Measurements from ENCODE around the gene ARHGAP5.

The ARHGAP5 gene

GRCh38 chr14:32077081-32078022 lies at the start of gene ARHGAP5:
ARHGAP5 (plus strand) TSS chr14:32077304; CDS start chr14:32090670, 13,366 bp downstream.
- DNase-seq: peak; percentile 65
- in situ Hi-C loops (cut with MboI; ENCODE audit: low pct_unique_long_range_greater_than_20kb, low sequenced_read_pairs): no loop called here

- DNase-seq: peak; percentile 80
- in situ Hi-C loops (cut with MboI; ENCODE audit: low pct_unique_long_range_greater_than_20kb, low sequenced_read_pairs): no loop called here
These were observed 48.5 kb upstream of the ARHGAP5 start for GRCh38 chr14:32028599-32028998.

GRCh38 chr14:32033543-32033942 lies 43.6 kb upstream of the ARHGAP5 start:
- in situ Hi-C loops (cut with MboI; ENCODE audit: low pct_unique_long_range_greater_than_20kb, low sequenced_read_pairs): no loop called here
- no peak for DNase-seq

GRCh38 chr14:32038876-32039275 lies 38.2 kb upstream of the ARHGAP5 start:
- in situ Hi-C loops (cut with MboI; ENCODE audit: low pct_unique_long_range_greater_than_20kb, low sequenced_read_pairs): no loop called here
- no peak for DNase-seq

- DNase-seq: no peak
- in situ Hi-C loops (cut with MboI; ENCODE audit: low pct_unique_long_range_greater_than_20kb, low sequenced_read_pairs): no loop called here
These were observed 37.6 kb upstream of the ARHGAP5 start for GRCh38 chr14:32039401-32040030.

GRCh38 chr14:32043624-32044023 lies 33.5 kb upstream of the ARHGAP5 start:
- DNase-seq: no peak
- in situ Hi-C loops (cut with MboI; ENCODE audit: low pct_unique_long_range_greater_than_20kb, low sequenced_read_pairs): no loop called here

GRCh38 chr14:32044454-32044853 lies 32.6 kb upstream of the ARHGAP5 start:
- no peak for DNase-seq
- in situ Hi-C loops (cut with MboI; ENCODE audit: low pct_unique_long_range_greater_than_20kb, low sequenced_read_pairs): no loop called here

GRCh38 chr14:32047791-32048190 lies 29.3 kb upstream of the ARHGAP5 start:
- in situ Hi-C loops (cut with MboI; ENCODE audit: low pct_unique_long_range_greater_than_20kb, low sequenced_read_pairs): no loop called here
- DNase-seq: no peak

- in situ Hi-C loops (cut with MboI; ENCODE audit: low pct_unique_long_range_greater_than_20kb, low sequenced_read_pairs): no loop called here
- no peak for DNase-seq
These were observed 27.6 kb upstream of the ARHGAP5 start for GRCh38 chr14:32049361-32050088.

- no peak for DNase-seq
- in situ Hi-C loops (cut with MboI; ENCODE audit: low pct_unique_long_range_greater_than_20kb, low sequenced_read_pairs): no loop called here
These were observed 26.2 kb upstream of the ARHGAP5 start for GRCh38 chr14:32050878-32051277.

GRCh38 chr14:32054536-32054935 lies 22.6 kb upstream of the ARHGAP5 start:
- DNase-seq: no peak
- in situ Hi-C loops (cut with MboI; ENCODE audit: low pct_unique_long_range_greater_than_20kb, low sequenced_read_pairs): no loop called here

- no peak for DNase-seq
- in situ Hi-C loops (cut with MboI; ENCODE audit: low pct_unique_long_range_greater_than_20kb, low sequenced_read_pairs): no loop called here
These were observed 21.9 kb upstream of the ARHGAP5 start for GRCh38 chr14:32055175-32055574.

GRCh38 chr14:32059702-32060101 lies 17.4 kb upstream of the ARHGAP5 start:
- DNase-seq: no peak
- in situ Hi-C loops (cut with MboI; ENCODE audit: low pct_unique_long_range_greater_than_20kb, low sequenced_read_pairs): no loop called here

GRCh38 chr14:32064931-32065330 lies 12.2 kb upstream of the ARHGAP5 start:
- in situ Hi-C loops (cut with MboI; ENCODE audit: low pct_unique_long_range_greater_than_20kb, low sequenced_read_pairs): no loop called here
- no peak for DNase-seq

- in situ Hi-C loops (cut with MboI; ENCODE audit: low pct_unique_long_range_greater_than_20kb, low sequenced_read_pairs): no loop called here
- DNase-seq: no peak
These were observed 8.4 kb upstream of the ARHGAP5 start for GRCh38 chr14:32068708-32069107.

- DNase-seq: no peak
- in situ Hi-C loops (cut with MboI; ENCODE audit: low pct_unique_long_range_greater_than_20kb, low sequenced_read_pairs): no loop called here
These were observed 6.8 kb upstream of the ARHGAP5 start for GRCh38 chr14:32070282-32070681.

GRCh38 chr14:32072676-32073075 lies 4.4 kb upstream of the ARHGAP5 start:
- in situ Hi-C loops (cut with MboI; ENCODE audit: low pct_unique_long_range_greater_than_20kb, low sequenced_read_pairs): no loop called here

GRCh38 chr14:32073537-32074189 lies 3.4 kb upstream of the ARHGAP5 start:
- in situ Hi-C loops (cut with MboI; ENCODE audit: low pct_unique_long_range_greater_than_20kb, low sequenced_read_pairs): no loop called here
- peak; percentile 86 for DNase-seq

More at GRCh38 chr14:32072676-32073075, 4.4 kb upstream of the ARHGAP5 start:
- DNase-seq: no peak

GRCh38 chr14:32074887-32075572 lies 2.1 kb upstream of the ARHGAP5 start:
- in situ Hi-C loops (cut with MboI; ENCODE audit: low pct_unique_long_range_greater_than_20kb, low sequenced_read_pairs): no loop called here
- DNase-seq: no peak

Measured in KBM-7 (cell line).